KOPT-K1 (cell line): ENCODE results near the gene IST1.

Experiments
- H3K27ac ChIP-seq: fragments of 200-600 bp; sonication (generic); 2 replicates; pipeline ENCODE4 v1.5.1; 2016; ENCODE audit warnings: antibody characterized with exemption, mild to moderate bottlenecking, low read depth, low read length; ENCODE audit not compliant: poor library complexity, severe bottlenecking
- H3K36me3 ChIP-seq: fragments of 200-600 bp; sonication (generic); 2 replicates; pipeline ENCODE4 v1.5.1; 2017; ENCODE audit warnings: antibody characterized with exemption, mild to moderate bottlenecking, low read length, moderate library complexity; ENCODE audit not compliant: insufficient read depth
- H3K9me3 ChIP-seq: fragments of 200-600 bp; sonication (generic); 2 replicates; pipeline ENCODE4 v1.5.1; 2017; ENCODE audit warnings: antibody characterized with exemption, low read length, mild to moderate bottlenecking; ENCODE audit not compliant: insufficient read depth, poor library complexity, severe bottlenecking

Gene IST1

GRCh38 chr16:71894921-71895678, at the start of gene IST1:
Gene IST1, plus strand, starts transcription at chr16:71895531. Its CDS starts 20,110 bp downstream, at chr16:71915641.
- Histone ChIP-seq H3K9me3 (no peaks in the 10 kb centered on the region), H3K36me3 (peaks cover 6% of the 10 kb centered on the region; the same call in 1 of the 2 replicates), H3K27ac (peak within 1 kb of the TSS; percentile 90)

- H3K27ac ChIP-seq, result peak within 1 kb of the TSS; percentile 79
- H3K36me3 ChIP-seq, result peaks cover 33% of the 10 kb centered on the region
- no peaks in the 10 kb centered on the region for H3K9me3 ChIP-seq
Measured at GRCh38 chr16:71845639-71846430, 49.5 kb upstream of the IST1 start, which contains the start of gene ATXN1L. Gene ATXN1L, plus strand, starts transcription at chr16:71845976. Its CDS starts 3,765 bp downstream, at chr16:71849741.

GRCh38 chr16:71846431-71846830, 48.9 kb upstream of the IST1 start:
- H3K27ac ChIP-seq, result peak overlapping the region; percentile 79
- no peaks in the 10 kb centered on the region for H3K9me3 ChIP-seq
- H3K36me3 ChIP-seq, result peaks cover 39% of the 10 kb centered on the region

- H3K27ac ChIP-seq, result peak overlapping the region; percentile 79
- H3K36me3 ChIP-seq, result peaks cover 43% of the 10 kb centered on the region
- H3K9me3 ChIP-seq, result no peaks in the 10 kb centered on the region
Measured at GRCh38 chr16:71847096-71847495, 48.2 kb upstream of the IST1 start.

- Histone ChIP-seq H3K9me3 (no peaks in the 10 kb centered on the region), H3K36me3 (peaks cover 54% of the 10 kb centered on the region), H3K27ac (no peak overlapping the region)
Measured at GRCh38 chr16:71848622-71849021, 46.7 kb upstream of the IST1 start.

- H3K36me3 ChIP-seq, result peaks cover 86% of the 10 kb centered on the region
Measured at GRCh38 chr16:71851746-71852145, 43.6 kb upstream of the IST1 start.

GRCh38 chr16:71852158-71852557, 43.2 kb upstream of the IST1 start:
- H3K36me3 ChIP-seq, result peaks cover 90% of the 10 kb centered on the region
- H3K27ac ChIP-seq, result peak overlapping the region; percentile 98
- H3K9me3 ChIP-seq, result no peaks in the 10 kb centered on the region

More at GRCh38 chr16:71851746-71852145, 43.6 kb upstream of the IST1 start:
- H3K27ac ChIP-seq, result peak overlapping the region; percentile 98
- no peaks in the 10 kb centered on the region for H3K9me3 ChIP-seq

- Histone ChIP-seq H3K36me3 (peaks cover 93% of the 10 kb centered on the region), H3K27ac (peak overlapping the region; percentile 98), H3K9me3 (no peaks in the 10 kb centered on the region)
Measured at GRCh38 chr16:71852561-71852960, 42.8 kb upstream of the IST1 start.

- Histone ChIP-seq H3K27ac (peak overlapping the region; percentile 98), H3K9me3 (no peaks in the 10 kb centered on the region), H3K36me3 (peaks cover 92% of the 10 kb centered on the region)
Measured at GRCh38 chr16:71853413-71853812, 41.9 kb upstream of the IST1 start.

- Histone ChIP-seq H3K36me3 (peaks cover 92% of the 10 kb centered on the region), H3K27ac (peak overlapping the region; percentile 98), H3K9me3 (no peaks in the 10 kb centered on the region)
Measured at GRCh38 chr16:71854369-71854948, 40.9 kb upstream of the IST1 start.

GRCh38 chr16:71855937-71856662, 39.2 kb upstream of the IST1 start:
- no peaks in the 10 kb centered on the region for H3K9me3 ChIP-seq
- H3K27ac ChIP-seq, result peak overlapping the region; percentile 98
- peaks cover 88% of the 10 kb centered on the region for H3K36me3 ChIP-seq

- Histone ChIP-seq H3K27ac (no peak overlapping the region), H3K9me3 (no peaks in the 10 kb centered on the region), H3K36me3 (peaks cover 76% of the 10 kb centered on the region)
Measured at GRCh38 chr16:71859762-71860521, 35.4 kb upstream of the IST1 start.

GRCh38 chr16:71863995-71864394, 31.3 kb upstream of the IST1 start:
- H3K36me3 ChIP-seq, result peaks cover 42% of the 10 kb centered on the region
- H3K27ac ChIP-seq, result no peak overlapping the region
- no peaks in the 10 kb centered on the region for H3K9me3 ChIP-seq
